Esophagus muscularis mucosa (tissue), 4 donors: Measurements from ENCODE around the gene AQP11.

Source experiments
- CTCF ChIP-seq, 3 experiments: fragments of 200-600 bp in 2 of 3; fragments of 450-650 bp in 1 of 3; sonication (generic) in 2 of 3; IDR thresholded peaks; one replicate each; pipeline ENCODE4 v1.5.1; 2017 to 2019; ENCODE audit warnings: antibody characterized with exemption in 3 of 3, mild to moderate bottlenecking in 2 of 3, moderate library complexity in 1 of 3
- EP300 ChIP-seq: sonication (generic); formaldehyde crosslinking; IDR thresholded peaks from one replicate; pipeline ENCODE4 v1.6.1; 2017; ENCODE audit warnings: antibody characterized with exemption
- POLR2AphosphoS5 ChIP-seq, 2 donors: sonication (generic); formaldehyde crosslinking; IDR thresholded peaks; one replicate each; pipeline ENCODE4 v1.6.1; 2017; ENCODE audit warnings: antibody characterized with exemption in 2 of 2

DNA sequence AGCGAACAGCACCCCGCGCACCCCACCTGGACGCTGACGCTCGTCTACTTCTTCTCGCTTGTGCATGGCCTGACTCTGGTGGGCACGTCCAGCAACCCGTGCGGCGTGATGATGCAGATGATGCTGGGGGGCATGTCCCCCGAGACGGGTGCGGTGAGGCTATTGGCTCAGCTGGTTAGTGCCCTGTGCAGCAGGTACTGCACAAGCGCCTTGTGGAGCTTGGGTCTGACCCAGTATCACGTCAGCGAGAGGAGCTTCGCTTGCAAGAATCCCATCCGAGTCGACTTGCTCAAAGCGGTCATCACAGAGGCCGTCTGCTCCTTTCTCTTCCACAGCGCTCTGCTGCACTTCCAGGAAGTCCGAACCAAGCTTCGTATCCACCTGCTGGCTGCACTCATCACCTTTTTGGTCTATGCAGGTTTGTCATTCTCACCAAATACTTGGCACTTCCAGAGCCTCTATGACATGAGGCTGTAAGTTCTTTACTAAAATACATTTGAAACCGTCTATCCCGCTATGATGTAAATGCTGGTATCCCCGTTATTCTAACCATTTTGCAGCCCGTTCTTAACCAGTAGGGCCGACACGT, 535 bp downstream of the AQP11 start:
- TF ChIP-seq CTCF (IDR thresholded peaks at IDR 0.05) (no peak), POLR2AphosphoS5 (IDR thresholded peaks at IDR 0.05) (no peak), EP300 (no peak)
